HG03060 (cell line): Measurements from ENCODE around the gene UNC79.

Source experiments
- ATAC-seq: cut with Tn5 transposase; IDR thresholded peaks from one replicate; pipeline ENCODE4 v1.9.1; 2021; ENCODE audit warnings: low read depth, moderate number of reproducible peaks; ENCODE audit not compliant: unreplicated experiment

UNC79 gene

DNA sequence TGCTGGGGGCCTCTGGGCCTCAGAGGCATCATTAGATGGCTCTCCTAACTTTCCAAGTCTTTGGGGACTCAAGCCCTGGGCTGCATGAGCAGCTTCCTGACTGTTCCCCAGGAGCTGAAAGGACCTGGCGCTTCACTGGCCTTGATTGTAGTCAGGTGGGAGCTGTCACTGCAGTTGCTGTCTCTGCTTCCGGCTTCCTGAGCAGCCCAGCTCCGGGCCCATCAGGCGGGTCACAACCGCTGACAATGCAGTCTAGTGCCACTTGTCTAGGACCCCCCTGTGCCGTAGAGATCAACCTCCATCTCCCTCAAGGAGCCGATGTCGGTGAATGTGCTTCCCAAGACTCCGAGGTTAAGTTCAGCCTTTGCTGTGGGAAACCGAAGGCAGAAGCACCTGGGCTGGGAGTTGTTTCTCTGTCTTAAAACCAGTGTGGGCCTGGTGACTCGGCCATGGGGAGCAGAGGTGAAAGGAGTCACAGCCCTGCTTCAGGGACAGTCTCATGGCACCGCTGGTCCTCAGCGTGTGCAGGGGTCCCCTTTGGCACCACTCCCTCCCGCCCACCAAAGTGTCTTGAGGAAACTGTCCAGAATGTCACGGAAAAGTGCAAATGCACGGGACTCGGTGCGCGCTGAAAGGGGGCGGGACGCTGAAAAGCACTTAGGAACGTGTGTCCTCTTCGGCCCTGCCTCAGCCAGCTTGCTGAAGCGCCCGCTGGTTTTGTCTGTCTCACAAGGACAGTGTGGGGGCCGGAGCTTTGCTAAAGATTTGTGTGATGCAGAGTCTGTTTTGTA is 312.7 kb downstream of the UNC79 start:
- no peak for ATAC-seq

DNA sequence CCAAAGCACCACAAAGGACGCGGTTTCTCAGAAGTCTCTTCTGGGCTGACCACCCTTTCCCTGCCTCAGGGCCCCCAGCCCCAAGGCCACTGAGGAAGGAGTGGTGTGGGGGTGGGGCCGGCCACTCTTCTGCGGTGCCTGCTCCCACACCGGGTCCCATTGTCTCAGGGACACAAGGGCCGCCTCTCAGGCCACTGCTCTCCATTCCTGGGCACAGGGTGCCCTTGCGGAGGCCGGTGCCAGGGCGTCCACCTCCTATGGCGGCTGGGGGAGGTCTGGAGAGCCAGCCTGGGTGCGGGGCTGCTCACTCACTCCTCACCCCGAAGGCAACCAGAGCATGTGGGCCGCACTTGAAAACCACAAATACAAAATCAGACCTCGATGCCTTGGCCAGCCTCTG is 313.4 kb downstream of the UNC79 start:
- ATAC-seq = no peak

DNA sequence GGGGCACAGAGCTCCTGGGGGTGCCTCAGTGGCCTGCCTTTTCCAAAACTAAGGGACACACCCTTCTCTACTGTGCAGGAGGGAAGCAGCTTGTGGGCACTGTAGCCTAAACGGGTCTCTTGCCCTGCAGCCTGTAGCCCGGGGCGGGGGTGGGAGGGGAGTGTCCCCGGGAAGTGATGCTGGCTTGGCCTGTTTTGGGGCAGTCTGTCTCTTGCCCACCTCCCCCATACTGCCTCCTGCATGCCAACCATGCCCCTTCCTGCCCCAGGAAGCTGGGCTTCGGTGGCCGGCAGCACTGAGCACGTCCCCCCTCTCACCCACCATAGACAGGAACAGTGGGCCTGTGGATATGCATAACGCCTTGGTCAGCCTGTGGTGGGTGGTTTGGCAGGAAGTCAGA is 314.1 kb downstream of the UNC79 start:
- ATAC-seq = no peak

DNA sequence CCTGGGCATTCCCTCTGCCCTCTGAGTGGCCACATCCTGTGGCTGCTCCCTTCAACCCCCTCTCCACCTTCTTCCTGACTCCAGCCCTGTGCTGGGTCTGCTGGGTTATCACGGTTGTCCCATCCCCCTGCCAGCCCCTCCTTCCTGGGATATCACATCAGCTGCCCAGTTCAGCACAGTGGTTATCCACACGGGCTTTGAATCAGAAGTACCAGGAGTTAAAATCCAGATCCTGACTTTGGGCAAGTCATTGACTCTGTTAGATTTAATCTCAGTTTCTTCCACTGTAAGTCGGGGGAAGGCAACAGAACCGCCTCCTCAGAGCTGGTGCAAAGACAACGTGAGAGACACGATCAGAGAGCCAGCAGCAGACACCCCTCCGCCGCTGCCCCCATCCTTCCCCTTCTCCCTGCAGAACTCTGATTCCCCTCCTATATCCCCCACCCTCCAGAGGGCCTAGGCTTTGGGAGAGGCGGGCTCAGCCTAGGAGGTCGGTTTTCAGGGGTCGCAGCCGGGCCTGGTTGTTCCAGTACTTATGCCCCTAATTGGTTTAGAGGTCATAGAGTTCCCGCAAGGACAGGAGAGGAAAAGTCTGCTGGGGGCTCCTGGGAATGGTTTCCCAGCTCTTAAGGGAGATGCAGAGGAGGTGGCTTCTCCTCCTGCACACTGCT is 315.0 kb downstream of the UNC79 start:
- ATAC-seq = no peak

DNA sequence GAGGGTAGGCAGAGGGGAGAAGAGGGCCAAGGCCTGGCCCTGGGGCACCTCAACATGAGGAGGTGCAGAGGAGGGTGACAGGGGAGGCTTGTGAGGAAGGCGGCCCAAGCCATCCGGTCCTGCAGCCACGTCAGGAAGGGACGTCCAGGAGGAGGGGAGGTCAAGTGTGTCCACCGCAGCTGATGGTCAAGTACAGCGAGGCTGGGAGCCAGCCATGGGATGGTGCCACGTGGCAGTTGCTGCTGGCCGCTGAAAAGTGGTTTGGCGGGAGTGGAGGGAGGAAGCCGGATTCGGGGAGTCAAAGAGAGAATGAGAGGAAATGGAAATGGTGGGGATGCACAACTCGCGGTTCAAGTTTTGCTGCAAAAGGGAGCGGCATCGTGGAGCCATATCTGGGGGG is 316.4 kb downstream of the UNC79 start:
- no peak for ATAC-seq

DNA sequence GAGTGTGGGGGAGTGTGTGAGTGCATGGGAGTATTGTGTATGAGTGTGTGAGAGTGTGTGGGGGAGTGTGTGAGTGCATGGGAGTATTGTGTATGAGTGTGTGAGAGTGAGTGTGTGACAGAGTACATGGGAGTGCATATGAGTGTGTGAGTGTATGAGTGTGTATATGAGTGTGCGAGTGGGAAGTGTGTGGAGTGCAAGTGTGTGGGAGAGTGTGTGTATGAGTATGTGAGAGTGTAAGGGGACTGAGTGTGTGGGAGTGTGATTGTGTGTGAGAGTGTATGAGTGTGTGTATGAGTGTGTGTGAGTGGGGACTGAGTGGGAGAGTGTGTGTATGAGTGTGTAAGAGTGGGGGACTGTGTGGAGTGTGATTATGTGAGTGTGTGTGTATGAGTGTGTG is 316.8 kb downstream of the UNC79 start:
- no peak for ATAC-seq

DNA sequence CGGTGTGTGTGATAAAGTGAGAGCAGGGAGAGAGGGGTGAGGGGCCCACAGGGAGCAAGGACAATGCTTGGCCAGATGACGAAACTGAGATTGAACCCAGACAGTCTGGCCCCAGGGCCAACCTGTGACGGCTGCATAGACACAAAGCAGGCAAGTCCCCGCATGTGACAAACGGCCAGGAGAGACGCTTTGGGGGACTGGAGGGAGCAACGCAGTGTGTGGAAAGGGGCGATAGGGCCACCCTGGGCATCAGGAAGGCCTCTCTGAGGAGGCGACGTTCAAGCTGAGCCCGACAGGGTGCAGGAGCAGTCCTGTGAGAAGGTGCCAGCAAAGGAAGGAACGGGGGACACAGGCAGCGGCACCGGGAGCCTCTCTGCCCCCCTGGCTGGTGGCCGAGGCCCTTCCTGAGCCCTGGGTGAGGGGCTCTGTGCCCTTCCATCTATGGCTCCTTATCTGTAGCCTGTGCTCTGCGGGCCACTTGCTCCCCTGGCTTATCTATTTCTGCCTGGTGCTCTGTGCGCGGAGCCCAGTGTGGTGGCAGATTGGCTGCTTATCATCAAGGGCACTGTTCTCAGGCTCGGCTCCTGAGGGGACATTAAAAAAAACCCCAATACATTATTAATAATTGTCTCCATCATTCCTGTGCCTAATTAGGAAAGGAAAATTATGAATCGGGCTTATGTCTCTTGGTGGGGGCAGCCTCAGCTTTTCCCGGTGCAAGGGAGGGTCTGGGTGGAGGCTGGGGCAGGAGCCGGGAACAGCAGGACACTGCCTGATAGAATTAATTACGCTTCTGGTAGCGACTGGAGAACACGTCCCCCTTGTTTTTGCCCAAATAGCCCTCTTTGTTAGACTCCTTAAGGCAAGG is 317.7 kb downstream of the UNC79 start:
- ATAC-seq = no peak

DNA sequence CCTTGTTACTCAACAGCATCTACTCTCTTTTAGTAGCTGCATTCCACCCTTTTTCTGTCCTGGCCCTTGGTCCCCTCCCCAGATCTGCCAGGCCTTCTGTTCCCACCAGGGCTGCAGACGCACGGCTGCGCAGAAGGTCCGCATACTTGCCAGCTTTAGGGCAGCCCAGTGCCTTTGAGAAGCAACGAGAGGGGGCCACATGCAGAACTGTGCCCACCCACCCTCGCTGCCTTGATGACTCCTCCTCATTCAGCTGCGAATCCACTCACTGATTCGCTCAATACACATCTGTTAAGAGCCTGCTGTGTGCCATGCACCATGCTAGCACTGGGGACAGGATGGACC is 318.3 kb downstream of the UNC79 start:
- no peak for ATAC-seq

DNA sequence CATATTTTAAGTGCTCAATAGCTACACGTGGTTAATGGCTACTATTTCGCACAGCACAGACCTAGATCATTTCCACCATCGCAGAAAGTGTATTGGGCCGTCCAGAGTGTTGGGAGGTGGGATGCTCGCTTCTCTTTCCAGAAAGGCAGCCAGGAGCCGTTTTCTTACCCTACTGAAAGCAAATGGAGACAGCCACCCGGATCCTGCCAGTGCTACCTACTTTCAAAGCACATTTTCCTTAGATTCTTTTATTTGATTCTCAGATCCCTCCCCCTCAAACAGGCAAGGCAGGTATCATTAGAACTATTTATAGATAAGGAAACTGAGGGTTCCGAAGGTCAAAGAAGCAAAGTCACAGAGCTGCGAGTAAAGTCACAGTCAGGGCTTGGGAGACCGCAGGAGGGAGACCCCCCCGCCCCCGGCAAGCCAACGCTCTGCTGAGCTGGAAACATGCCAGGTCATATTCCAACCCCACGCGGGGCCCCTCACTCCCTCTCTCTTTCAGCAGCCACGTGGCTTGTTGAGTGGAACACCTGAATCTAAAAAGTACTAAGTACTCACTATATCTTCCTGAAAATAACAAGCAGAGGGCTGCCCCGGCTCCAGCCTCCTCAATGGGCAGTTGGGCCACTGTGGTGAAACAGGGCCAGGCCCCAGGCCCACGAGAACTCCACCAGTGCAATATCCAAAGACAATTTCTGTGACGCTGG is 321.4 kb downstream of the UNC79 start:
- ATAC-seq = no peak

DNA sequence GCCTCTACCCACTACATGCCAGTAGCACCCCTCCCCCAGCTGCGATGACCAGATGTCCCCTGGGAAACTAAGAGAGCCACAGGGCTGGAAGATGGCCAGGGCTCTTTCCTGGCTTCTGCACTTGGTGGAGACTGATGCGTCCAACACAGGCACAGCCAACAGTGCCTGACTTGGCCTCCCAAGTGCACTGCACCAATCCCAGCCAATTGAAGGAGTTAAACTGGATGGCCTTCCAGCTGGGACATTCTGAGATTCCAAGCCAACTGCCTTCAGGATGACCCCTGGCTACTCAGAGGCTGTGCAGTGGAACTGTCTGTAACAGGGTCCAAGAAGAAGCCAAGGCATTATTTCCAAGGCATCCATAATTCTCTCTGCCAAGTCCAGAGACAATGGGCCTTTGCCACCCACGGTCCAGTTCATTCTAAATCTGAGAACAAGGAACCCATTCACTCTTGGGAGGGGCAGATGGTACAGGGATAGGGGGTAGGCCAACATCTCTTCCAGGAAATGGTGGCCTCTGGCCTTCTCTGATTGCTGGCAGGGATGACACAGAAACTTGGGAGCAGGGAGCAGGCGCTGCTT is 322.3 kb downstream of the UNC79 start:
- no peak for ATAC-seq

DNA sequence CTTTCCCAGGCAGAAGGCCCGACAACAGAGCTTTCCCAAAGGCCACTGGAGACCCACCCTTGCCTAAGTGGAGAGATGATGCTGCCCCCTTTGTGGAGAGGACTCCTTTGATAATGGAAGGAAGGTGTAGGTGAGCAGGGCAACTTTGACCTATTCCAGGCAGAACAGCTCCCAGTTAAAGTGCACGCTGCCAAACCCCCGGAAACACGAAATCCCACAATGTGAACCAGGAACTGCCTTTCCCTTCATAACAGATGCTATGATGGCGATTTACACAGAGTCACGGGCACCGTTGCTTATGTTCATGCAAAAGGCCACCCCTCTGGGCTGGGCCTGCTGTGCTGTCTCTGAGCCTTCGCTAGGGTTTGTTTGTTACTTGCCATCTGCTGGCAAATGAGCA is 322.9 kb downstream of the UNC79 start:
- no peak for ATAC-seq

DNA sequence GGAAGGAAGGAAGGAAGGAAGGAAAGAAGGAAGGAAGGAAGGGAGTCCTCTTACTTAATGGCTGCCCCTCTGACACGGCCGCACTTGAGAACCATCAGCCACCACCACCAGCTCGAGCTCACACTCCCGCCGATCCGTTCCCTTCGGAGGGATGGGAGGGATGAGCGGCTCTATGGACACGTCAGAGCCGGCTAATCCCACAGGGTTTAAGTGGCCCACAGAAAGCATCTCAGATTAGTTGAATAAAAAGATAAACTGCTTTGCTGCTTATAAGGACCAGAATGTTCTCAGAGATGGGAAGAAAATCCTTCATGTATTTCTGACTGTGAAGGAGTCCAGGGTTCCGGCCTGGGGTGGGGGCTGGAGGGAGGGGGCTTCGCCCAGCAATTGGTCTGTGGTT is 326.5 kb downstream of the UNC79 start:
- no peak for ATAC-seq
